GM18867 (cell line): ENCODE results near the gene MED14.

Experiments used
- ATAC-seq: cut with Tn5 transposase; IDR thresholded peaks from one replicate; pipeline ENCODE4 v1.9.1; 2021; ENCODE audit warnings: mild to moderate bottlenecking, moderate library complexity; ENCODE audit not compliant: unreplicated experiment

Gene MED14

DNA sequence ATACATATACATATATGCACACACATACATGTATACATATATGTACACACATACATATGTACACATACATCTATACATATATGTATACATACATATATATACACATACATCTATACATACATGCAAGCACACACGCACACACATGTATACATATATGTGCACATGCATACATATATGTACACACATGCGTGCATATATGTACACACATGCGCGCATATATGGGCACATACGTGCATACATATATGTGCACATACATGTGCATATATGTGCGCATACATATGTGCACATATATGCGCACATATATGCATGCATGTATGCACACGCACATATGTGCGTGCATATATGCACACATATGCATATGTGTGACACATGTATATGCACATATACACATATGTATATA, 119.4 kb downstream of the MED14 start:
- no peak for ATAC-seq

DNA sequence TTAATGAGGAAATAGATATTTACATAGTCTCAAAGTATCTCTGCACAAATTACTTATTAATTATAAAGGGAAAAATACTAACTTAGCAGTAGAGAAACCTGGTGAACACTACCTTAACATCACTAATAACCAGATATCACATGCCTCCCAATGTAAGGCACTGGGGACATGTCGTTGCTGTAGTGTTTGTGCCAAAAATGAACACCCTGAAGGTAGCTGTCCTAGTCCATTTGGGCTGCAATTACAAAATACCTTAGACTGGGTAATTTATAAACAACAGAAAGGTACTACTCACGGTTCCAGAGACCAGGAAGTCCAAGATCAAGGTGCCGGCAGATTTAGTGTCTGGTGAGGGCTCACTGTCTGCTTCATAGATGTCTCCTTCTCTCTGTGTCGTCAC, 122.8 kb downstream of the MED14 start:
- ATAC-seq: no peak

DNA sequence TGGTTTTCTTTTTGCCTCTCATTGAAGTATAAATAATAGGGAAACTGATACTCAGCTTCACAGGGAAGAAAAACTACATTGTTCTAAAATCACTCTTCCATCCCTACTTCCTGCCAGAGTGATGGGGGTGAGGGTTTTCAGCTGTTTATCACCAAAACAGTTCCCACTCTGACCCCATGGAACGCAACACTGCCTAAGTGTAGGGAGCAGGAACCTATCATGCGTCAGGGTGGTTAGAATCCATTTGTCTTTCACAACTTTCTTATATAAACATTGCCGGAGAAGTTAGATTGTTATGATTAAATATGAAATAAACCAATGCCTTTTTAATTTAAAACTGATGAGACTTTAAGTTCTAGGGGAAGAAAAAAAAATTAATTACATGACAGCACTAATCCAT, 128.0 kb downstream of the MED14 start:
- ATAC-seq: no peak

DNA sequence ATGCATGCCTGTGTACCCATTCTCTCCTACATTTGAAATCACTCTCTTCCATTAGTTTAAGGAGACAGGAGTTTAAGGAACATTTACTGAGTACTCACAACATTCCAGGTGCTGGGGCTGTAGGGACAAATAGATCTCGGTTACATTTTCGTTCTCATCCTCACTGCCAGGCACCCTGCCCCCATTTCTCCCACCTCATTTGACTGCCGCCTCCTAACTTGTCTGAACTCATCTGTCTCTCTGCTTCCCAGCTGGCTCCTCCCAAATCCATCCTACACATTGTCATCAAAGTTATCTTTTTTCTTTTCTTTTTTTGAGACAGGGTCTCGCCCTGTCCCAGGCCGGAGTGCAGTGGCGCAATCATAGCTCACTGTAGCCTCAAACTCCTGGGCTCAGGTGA, 131.9 kb downstream of the MED14 start:
- ATAC-seq: no peak
